ENCODE data around the gene HPCA. TPM values are rescaled to one million over a fixed set of nuclear protein-coding genes. Genes with fewer than 3 reads are reported as not detected.

HPCA gene
- total RNA-seq, 4 donors from 2014 or later = not detected

DNA sequence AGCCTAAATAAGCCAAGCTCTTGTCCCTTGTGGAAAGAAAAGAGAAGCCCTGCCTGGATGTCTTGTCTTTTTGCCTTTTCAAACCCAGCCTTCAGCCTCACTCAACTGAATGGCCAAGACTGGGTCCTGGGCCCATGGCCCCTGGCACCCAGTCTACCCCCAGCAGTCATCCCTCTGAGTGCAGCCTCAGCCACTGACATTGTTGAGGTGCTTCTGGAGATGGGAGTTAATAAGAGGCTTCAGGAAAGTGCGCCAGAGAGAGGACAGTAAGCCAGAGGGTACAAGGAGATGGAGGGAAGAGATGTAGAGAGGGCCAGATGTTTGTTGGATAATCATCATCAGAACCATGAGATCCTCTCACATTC is 22.4 kb upstream of the HPCA start:
- peaks cover 0 to 51% (median 0%) of the 10 kb centered on the region in 3 donors for H3K36me3 ChIP-seq
- H3K27me3 ChIP-seq = no peaks in the 10 kb centered on the region
- no peak overlapping the region for H3K27ac ChIP-seq
- H3K9me3 ChIP-seq = no peaks in the 10 kb centered on the region
- H3K4me1 ChIP-seq = peaks cover 0 to 19% (median 8%) of the 10 kb centered on the region in 3 donors
- DNase-seq = no peak
- TF ChIP-seq, protein P1, sequence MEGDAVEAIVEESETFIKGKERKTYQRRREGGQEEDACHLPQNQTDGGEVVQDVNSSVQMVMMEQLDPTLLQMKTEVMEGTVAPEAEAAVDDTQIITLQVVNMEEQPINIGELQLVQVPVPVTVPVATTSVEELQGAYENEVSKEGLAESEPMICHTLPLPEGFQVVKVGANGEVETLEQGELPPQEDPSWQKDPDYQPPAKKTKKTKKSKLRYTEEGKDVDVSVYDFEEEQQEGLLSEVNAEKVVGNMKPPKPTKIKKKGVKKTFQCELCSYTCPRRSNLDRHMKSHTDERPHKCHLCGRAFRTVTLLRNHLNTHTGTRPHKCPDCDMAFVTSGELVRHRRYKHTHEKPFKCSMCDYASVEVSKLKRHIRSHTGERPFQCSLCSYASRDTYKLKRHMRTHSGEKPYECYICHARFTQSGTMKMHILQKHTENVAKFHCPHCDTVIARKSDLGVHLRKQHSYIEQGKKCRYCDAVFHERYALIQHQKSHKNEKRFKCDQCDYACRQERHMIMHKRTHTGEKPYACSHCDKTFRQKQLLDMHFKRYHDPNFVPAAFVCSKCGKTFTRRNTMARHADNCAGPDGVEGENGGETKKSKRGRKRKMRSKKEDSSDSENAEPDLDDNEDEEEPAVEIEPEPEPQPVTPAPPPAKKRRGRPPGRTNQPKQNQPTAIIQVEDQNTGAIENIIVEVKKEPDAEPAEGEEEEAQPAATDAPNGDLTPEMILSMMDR (IDR thresholded peaks at IDR 0.05) = no peak
- no peak for TF ChIP-seq POLR2A (IDR thresholded peaks at IDR 0.05)
- no peak overlapping the region for H3K4me3 ChIP-seq
- intact Hi-C loops (cut with DNase I) = no loop called here
- WGBS, 2 donors = 78 to 100% methylated on average over 1 of the region's 1 CpG

DNA sequence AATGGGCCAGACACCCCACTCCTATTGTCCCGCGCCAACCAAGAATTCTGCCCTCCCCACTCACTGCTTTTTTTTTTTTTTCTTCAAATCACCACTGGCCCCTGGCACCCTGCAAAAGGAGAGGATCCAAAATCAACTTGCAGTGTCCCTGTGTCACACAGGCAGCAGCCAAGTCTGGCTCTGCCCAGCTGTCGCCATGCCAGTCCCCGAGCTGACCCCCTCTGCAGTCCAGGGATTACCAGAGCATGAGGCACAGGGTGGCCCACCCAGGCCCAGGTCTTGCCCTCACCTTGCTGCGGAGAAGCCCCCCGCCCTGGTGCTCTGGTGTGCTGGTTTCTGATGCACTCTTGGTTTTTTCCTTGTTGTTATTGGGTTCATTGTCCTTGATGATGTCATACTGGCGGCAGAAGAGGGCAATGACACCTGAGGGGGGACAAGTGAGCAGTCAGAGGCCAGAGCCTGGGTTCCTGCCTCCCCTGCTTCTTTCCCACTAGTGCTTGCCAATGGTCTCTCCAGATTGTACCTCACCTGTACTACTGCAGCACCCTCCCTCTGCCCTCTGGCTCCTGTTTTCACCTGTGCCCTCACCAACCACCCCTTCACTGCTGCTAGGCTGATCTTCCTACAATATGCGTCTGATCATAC is 21.8 kb upstream of the HPCA start:
- Histone ChIP-seq H3K4me1 (peaks cover 0 to 19% (median 8%) of the 10 kb centered on the region in 3 donors), H3K27me3 (peaks cover 0 to 3% (median 0%) of the 10 kb centered on the region in 4 donors), H3K36me3 (peaks cover 0 to 45% (median 0%) of the 10 kb centered on the region in 3 donors), H3K4me3 (no peak overlapping the region), H3K27ac (no peak overlapping the region), H3K9me3 (no peaks in the 10 kb centered on the region)
- 93 to 100% methylated on average over 3 to 8 of the region's 8 CpGs for WGBS, 2 donors
- intact Hi-C loops (cut with DNase I) = no loop called here
- TF ChIP-seq POLR2A (IDR thresholded peaks at IDR 0.05) = no peak
- TF ChIP-seq, protein P1 (IDR thresholded peaks at IDR 0.05) = no peak
- DNase-seq = no peak

DNA sequence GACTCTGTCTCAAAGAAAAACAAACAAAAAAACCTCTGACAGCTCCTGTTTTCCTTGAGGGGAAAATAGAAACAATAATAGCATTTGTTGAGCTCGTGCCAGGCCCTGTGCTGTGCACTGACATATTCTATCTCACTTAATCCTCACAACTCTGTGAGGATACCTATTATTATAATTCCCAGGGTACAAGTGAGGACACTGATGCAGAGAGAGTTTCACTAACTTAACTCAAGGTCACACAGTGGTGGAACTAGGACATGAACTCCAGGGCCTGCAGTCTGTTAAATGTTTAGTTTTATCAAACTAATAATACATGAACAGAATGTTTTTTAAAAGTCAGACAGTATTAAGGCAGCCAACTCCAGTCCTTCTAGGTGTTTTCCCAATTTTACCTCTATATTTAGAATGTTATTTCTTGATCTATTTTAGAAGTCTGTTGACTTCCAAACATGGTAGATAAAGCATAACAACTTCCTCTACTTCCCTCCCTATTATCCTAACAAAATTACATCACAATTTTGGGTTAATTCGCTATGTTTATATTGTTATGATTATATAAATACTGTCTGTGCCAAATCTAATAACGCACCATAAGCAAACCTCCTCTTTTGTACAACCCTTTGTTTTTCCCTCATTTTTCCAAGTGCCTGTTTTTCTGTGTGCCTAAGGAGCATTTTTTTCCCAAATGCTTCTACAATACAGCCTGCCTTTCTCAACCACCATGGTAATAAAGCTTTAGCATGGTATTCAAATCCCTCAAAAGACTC is 20.5 kb upstream of the HPCA start:
- peaks cover 0 to 41% (median 0%) of the 10 kb centered on the region in 3 donors for H3K36me3 ChIP-seq
- 51 to 53% methylated on average over 3 of the region's 3 CpGs for WGBS, 2 donors
- DNase-seq = no peak
- no peak for TF ChIP-seq POLR2A (IDR thresholded peaks at IDR 0.05)
- TF ChIP-seq, protein P1 (IDR thresholded peaks at IDR 0.05) = no peak
- H3K27ac ChIP-seq = peak overlapping the region in 1 of 4 donors; percentile 42
- no peak overlapping the region for H3K4me3 ChIP-seq
- H3K9me3 ChIP-seq = no peaks in the 10 kb centered on the region
- peaks cover 0 to 15% (median 2%) of the 10 kb centered on the region in 4 donors for H3K27me3 ChIP-seq
- intact Hi-C loops (cut with DNase I) = no loop called here
- peaks cover 0 to 27% (median 13%) of the 10 kb centered on the region in 3 donors for H3K4me1 ChIP-seq

DNA sequence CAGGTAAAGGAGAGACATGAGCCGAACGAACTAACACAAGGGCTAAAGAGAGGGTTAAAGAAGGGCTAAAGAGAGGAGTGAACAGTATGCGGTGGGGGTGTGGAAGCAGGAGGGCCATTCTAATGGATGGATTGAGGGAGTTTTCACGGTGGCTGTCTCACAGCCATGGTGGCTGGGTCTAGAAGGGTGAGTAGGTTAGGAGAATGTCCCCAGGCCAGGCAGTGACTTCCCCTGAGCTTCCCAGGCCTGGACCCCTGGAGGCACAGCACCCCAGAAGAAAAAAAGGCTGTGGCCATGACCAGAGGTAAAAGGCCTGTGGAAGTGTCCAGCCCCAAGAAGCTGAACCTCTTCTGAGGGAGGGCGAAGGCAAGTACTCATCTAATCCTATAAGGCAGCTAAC is 19.1 kb upstream of the HPCA start:
- H3K36me3 ChIP-seq = peaks cover 0 to 36% (median 0%) of the 10 kb centered on the region in 3 donors
- H3K4me3 ChIP-seq = no peak overlapping the region
- no peaks in the 10 kb centered on the region for H3K9me3 ChIP-seq
- WGBS, 2 donors = 83 to 93% methylated on average over 4 to 5 of the region's 5 CpGs
- peaks cover 5 to 28% (median 13%) of the 10 kb centered on the region in 3 donors for H3K4me1 ChIP-seq
- no peak for DNase-seq
- TF ChIP-seq POLR2A (IDR thresholded peaks at IDR 0.05) = no peak
- TF ChIP-seq, protein P1 (IDR thresholded peaks at IDR 0.05) = no peak
- no peak overlapping the region for H3K27ac ChIP-seq
- H3K27me3 ChIP-seq = peaks cover 0 to 28% (median 4%) of the 10 kb centered on the region in 4 donors
- intact Hi-C loops (cut with DNase I) = no loop called here

DNA sequence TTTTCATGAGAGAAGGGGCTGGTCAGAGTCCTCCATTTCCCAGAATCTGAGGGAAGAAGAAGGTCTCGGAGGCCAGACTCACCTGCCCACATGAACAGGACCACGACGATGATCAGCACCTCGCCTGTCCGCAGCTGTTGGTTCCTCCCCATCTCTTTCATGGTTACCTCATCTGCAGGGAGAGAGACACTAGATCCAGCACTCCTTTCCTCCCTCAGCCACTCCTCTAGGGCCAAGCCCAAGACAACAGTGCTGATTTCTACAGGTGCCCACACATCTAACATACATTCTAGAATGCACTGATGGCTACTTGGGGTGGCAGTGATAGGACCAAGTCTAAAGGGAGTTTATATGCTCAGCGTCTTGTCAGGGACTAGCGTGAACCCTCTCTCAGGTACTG is 18.6 kb upstream of the HPCA start:
- no peak for TF ChIP-seq POLR2A (IDR thresholded peaks at IDR 0.05)
- TF ChIP-seq, protein P1 (IDR thresholded peaks at IDR 0.05) = no peak
- H3K27ac ChIP-seq = no peak overlapping the region
- no peaks in the 10 kb centered on the region for H3K9me3 ChIP-seq
- intact Hi-C loops (cut with DNase I) = no loop called here
- no peak overlapping the region for H3K4me3 ChIP-seq
- WGBS, 2 donors = 95 to 97% methylated on average over 7 of the region's 7 CpGs
- peaks cover 8 to 31% (median 16%) of the 10 kb centered on the region in 3 donors for H3K4me1 ChIP-seq
- DNase-seq = no peak
- H3K36me3 ChIP-seq = peaks cover 0 to 30% (median 0%) of the 10 kb centered on the region in 3 donors
- H3K27me3 ChIP-seq = peaks cover 0 to 33% (median 4%) of the 10 kb centered on the region in 4 donors

Measured in esophagus squamous epithelium (tissue), 5 donors.